Adipose tissue (tissue), 3 donors: ENCODE measurements around the gene SLC66A2. TPM values are rescaled to one million over a fixed set of nuclear protein-coding genes. Genes with fewer than 3 reads are reported as not detected.

Experiments used
- H3K27ac ChIP-seq: one replicate; pipeline ENCODE4 v1.5.1; 2013; ENCODE audit warnings: low read depth, low read length
- WGBS, 3 donors: extraction: QIAGEN DNeasy Blood & Tissue Kit; methylation state at CpG; one replicate each; pipeline ENCODE4 v1.1.7; 2013; 5-methylcytosine and 5-hydroxymethylcytosine counted together
- polyA plus RNA-seq, 3 donors: library from polyadenylated mRNA; stranded (reverse); fragments of 200-250 nt; gene quantifications; one replicate each; pipeline ENCODE4 v1.2.3, GENCODE V29; 2013
- donor health status: healthy with polysubstance abuse.
- donor health status: Bipolar disorder and iron deficiency.
- donor health status: healthy.

Gene SLC66A2
- polyA plus RNA-seq, 3 donors, result 38.2 to 168 (median 95.4) TPM

GRCh38 chr18:79928563-79928960, 22.9 kb downstream of the SLC66A2 start:
- 95 to 98% (median 98%) methylated on average over 7 to 9 of the region's 9 CpGs for WGBS, 3 donors
- no peak overlapping the region for H3K27ac ChIP-seq

DNA sequence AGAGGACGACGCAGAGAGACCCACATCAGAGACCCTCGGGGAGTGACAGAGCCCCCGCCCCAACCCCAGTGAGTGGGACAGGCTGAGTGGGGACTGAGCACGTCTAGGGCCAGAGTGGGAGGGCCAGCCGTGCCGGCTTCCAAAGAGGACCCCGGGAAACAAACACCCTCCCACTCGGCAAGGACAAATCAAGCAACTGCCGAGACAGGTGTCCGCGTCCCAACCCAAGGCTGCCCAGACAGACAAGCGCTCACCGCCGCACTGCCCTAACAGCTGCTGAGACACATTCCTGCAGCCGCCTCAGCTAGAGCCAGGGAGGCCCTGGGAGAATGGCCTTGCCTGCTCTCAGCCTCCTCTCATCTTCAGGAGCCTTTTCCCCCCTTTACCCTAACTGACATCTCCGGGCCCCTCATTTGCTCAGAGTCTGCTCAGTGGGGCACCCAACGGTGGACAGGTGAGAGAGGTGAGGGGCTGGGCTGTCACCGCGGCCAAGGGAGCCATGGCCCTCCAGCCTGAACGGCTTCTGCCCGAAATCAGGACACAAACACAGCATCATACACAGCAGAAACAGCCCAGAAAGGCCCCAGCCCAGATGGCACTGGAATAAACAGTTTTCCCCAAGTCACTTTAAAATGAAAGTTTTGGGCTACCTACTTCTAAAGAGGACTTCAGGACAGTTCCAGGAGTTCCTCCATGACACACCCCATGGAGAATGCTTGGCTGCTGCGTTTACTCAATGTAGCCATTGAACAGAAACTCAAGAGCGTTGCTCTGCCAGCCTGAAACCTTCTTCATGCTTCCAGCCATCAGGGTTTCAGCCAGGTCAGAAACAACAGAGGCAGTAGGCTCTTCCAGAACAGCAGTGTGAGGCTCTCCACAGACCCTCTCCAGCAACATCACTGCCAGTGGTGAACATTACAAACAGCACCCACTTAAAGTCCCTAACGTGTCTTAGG, 23.6 kb downstream of the SLC66A2 start:
- no peak overlapping the region for H3K27ac ChIP-seq
- WGBS, 3 donors, result 71 to 97% (median 93%) methylated on average over 23 to 25 of the region's 25 CpGs

DNA sequence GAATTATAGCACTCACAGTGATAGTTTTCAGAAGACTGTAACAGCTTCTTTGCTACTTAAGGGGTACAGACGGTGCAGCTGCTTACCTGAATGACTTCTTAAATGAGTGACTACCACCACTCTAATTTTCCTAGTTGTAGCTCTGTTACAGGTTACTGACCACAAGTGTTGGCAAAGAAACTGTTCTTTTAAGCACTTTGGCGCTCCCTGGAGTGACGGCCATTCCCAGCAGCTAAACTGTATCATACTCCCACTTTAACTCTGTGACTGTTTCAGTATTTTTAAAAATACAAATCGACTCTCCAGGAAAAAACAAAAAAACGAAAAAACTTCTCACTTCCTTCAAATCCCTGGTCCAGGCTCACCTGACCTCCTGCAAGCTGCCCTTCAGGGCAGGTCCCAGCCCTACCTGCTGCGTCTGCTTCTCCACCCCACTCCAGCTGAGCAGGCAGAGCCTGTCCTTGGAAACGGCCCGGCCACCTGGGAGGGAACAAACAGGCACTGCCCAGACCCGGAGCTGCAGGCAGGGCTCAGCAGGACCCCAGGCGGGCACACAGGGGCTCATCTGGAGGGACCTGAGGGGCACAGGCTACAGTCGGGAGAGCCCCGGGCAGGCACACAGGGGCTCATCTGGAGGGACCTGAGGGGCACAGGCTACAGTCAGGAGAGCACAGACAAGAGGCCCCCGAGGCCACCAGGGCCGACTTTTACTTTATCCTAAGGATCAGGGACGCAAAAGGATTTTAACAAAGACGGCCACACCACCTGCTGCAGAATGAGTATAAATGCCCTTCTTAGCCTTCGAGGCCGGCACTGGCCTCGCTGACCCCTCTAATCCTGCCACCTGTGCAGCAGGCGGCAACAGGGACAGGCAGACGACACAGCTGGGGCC, 24.5 kb downstream of the SLC66A2 start:
- H3K27ac ChIP-seq, result no peak overlapping the region
- WGBS, 3 donors, result 58 to 92% (median 89%) methylated on average over 21 of the region's 21 CpGs

- H3K27ac ChIP-seq, result no peak overlapping the region
- 93 to 96% (median 94%) methylated on average over 11 of the region's 11 CpGs for WGBS, 3 donors
These were observed 25.1 kb downstream of the SLC66A2 start for GRCh38 chr18:79926306-79926705.

DNA sequence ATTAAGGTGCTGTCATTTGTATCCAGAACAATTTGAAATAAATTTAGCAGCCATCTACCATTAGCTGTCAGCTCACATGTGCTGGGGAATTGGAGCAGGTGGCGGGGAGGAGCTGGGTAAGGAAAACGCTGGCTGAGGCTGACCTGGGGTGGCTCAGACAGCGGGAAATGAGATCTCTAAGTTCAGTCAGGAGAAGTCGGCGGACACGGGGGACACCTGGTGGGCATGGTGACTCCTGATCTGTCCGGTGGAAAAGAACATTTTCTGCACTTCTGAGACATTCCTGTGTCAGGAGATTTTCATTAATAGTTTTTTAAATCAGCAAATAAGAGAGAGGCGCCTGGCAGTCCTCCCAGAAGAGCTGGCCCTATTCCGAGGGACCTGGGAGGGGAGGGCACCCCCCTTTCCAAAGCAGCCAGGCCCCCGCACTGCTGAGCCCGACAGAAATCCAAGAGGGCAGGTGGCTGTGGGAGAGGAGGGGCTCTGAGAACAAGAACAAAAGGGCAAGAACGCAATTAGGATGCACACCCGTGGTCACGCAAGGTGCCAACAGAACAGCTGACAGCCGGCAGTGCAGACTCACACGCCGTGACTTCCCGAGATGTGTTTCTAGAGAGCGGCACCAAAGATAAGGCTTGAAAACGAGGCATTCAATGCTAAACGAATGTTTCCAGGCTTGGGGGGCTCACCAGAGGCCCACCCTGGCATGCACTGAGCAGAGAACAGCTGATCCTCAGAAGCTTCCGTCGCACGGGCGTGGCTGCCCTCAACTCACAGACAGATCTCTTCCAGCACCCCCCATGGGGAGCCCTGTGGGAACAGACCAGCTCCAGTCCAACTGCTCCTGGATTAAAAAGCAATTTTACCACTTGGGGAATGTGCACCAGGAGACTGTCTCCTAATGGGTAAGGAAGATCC, 26.4 kb downstream of the SLC66A2 start:
- no peak overlapping the region for H3K27ac ChIP-seq
- WGBS, 3 donors, result 30 to 78% (median 77%) methylated on average over 25 of the region's 25 CpGs

- no peak overlapping the region for H3K27ac ChIP-seq
- 89 to 96% (median 96%) methylated on average over 26 of the region's 26 CpGs for WGBS, 3 donors
These were observed 27.4 kb downstream of the SLC66A2 start for GRCh38 chr18:79923896-79924585.

GRCh38 chr18:79922971-79923411, 28.5 kb downstream of the SLC66A2 start:
- 85 to 89% (median 86%) methylated on average over 16 to 17 of the region's 17 CpGs for WGBS, 3 donors
- no peak overlapping the region for H3K27ac ChIP-seq

DNA sequence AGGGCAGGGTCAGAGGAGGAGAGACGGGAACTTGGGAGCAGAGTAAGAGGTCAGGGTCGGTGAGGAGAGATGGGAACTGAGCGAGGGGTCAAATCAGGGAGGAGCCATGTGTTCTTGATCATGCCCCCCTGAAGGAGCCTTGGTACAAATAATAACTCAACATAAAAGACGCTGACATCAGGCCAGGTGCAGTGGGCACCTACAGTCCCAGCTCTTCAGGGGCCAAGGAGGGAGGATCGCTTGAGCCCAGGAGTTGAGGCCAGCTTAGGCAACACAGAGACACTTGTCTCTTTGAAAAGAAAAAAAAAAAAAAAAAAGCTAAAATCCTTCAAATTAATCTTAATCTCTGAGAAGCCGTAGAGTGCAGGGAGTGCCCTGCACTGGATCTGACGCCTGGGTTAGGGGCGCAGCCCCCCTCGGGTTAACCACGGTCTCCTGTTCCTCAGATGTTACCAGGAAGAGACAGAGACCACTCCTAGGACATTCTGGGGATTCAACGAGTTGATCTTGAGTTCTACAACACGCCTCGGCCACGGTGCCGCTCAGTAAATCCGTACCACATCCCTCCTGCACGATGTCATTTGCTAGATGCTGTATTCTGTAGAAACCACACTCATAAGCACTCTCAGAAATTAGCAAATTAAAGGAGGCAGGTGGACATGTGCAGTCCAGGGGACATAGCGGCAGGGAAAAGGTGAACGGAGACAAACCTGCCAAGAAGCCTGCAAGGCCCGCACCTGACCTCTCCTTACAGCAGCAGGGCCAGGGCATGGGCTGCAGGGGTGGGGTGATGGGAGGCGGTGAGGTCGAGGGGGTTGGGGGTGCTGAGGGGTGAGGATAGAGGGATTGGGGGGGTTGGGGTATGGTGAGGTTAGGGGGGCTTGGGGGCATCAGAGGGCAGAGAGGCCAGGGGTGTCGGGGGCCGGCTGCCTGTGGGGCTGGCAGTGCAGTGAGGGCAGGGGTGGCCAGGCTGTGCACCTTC, 29.2 kb downstream of the SLC66A2 start:
- H3K27ac ChIP-seq, result no peak overlapping the region
- WGBS, 3 donors, result 94 to 98% (median 96%) methylated on average over 20 to 24 of the region's 24 CpGs

GRCh38 chr18:79919089-79919488, 32.4 kb downstream of the SLC66A2 start:
- WGBS, 3 donors, result 96 to 98% (median 97%) methylated on average over 19 of the region's 19 CpGs
- H3K27ac ChIP-seq, result no peak overlapping the region

DNA sequence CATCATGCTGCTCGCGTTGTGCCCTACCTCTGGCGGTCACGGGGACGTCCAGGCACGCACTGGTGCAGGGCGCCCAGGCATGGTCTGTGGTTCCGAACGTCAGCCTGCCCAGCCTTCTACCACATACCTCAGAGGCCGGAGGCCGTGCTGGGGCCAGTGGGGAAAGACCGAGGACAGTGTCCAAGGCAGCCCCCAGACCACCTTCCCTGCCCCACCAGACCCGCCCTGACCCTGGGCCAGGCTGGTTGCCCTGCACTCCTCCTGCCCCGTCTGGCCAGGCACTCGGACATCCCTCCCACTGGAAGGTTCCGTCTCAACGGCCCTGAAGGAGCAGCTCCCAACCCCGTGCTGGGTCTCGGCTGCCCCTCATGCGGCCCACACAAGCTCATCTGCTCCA, 32.8 kb downstream of the SLC66A2 start:
- WGBS, 3 donors, result 95 to 98% (median 97%) methylated on average over 19 to 20 of the region's 20 CpGs
- H3K27ac ChIP-seq, result no peak overlapping the region

DNA sequence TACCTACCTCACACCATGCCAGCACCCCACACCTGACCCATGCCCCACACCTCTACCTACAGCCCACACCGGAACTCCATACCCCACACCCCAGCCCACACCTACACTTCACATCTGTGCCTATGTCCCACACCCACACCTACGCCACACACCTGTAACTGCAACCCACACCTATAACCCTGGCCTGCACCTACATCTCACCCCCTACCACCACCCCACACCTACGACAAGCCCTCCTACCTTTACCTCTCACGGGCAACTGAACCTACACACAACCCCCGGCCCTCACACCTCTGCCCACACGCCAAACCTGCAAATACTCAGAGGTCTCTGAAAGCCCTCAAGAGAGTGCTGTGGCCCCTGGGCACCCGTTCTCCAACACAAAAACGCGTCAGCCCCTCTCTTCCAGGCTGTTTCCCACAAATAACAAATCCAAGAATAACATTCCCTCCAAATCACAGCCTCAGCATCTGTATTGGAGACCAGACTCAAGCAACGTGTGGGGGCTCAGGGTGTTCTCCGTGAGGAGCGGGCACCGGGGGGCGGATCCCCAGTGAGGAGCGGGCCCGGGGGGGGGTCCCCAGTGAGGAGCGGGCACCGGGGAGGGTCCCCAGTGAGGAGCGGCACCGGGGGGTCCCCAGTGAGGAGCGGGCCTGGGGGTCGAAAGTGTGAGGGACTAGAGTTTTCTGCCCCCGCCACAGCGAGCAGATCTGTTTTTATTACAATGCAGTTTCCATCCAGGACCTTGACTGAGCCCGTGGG, 33.4 kb downstream of the SLC66A2 start:
- 96 to 98% (median 96%) methylated on average over 21 to 25 of the region's 25 CpGs for WGBS, 3 donors
- no peak overlapping the region for H3K27ac ChIP-seq

DNA sequence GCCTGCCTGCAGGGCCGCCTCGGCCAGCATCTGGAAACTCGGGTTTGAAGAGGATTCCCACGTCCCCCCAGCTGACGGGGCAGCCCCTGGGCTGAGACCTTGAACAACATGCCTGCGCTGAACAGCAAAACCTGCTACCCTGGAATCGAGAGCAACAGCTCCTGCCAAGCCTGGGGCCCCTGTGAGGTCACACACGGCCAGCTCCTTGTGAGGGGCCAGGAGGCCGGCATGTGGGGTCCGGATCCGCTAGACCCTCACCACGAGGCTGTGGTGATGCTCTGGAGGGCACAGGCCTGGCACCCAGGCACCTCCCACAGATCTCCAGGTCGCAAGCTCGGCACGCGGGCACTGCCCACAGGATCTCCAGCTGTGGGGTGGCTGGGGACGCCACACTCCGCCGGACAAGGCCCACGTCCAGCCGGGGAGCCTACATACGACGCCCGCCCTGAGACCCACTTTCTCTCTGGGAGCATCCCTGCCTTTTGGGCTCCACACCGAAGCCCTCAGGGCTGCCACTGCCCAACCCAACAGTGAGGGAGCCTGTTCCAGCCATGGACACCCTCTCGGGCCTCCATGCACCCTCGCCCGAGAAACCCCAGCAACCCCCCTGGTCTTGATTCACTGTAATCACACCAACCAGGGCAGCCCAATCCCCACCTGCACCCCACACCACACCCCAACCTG, 34.1 kb downstream of the SLC66A2 start:
- WGBS, 3 donors, result 96 to 98% (median 97%) methylated on average over 28 of the region's 28 CpGs
- H3K27ac ChIP-seq, result no peak overlapping the region

DNA sequence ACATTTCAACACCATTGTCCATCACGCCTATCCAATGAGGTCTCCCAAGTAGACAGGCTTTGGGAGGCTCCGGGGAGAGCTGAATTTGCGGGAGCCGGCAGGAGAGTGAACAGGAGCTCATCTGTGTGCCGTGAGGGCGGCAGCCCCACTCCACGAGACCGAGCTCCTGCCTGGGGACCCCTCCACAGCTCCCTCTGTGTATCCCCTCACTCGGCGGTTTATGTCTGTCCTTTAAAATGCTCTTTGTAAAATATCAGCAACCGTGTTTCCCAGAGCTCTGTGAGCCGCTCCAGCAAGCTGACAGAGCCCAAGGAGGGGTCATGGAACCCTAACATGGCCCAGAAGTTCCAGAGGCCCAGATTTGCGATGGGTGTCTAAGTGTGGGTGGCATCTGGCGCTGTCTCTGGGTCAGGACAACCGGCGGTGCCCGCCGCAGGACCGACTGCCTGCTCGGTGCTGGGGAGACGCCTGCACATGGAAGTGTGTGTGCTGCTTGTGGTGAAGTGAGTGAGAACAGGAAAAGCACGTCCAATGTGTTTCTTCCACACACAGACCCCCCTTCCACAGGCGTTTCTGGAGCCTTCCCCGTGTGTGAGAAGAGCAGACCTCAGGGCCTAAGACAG, 34.8 kb downstream of the SLC66A2 start:
- 95 to 97% (median 97%) methylated on average over 24 of the region's 24 CpGs for WGBS, 3 donors
- no peak overlapping the region for H3K27ac ChIP-seq

GRCh38 chr18:79916128-79916494, 35.3 kb downstream of the SLC66A2 start:
- 87 to 90% (median 88%) methylated on average over 25 to 26 of the region's 26 CpGs for WGBS, 3 donors
- no peak overlapping the region for H3K27ac ChIP-seq
